GM23338 (cell line): Measurements from ENCODE around the gene TANGO6. TPM values are rescaled to one million over a fixed set of nuclear protein-coding genes. Genes with fewer than 3 reads are reported as not detected.

Source experiments
- ATAC-seq: fragments of 200-7000 bp; cut with Tn5 transposase; 3 replicates; pipeline ENCODE4 v1.9.1; 2020
- DNase-seq: peaks from one replicate; pipeline ENCODE4 v3.0.0-alpha.2; 2015; ENCODE audit warnings: low spot score
- H2AFZ ChIP-seq: fragments of 200-600 bp; sonication (generic); 2 replicates; pipeline ENCODE4 v1.8.0; 2016; ENCODE audit warnings: antibody characterized with exemption, mild to moderate bottlenecking, moderate library complexity
- H3F3A ChIP-seq: fragments of 200-600 bp; sonication (generic); replicated peaks from 2 replicates; pipeline ENCODE4 v1.8.0; 2017; ENCODE audit warnings: antibody characterized with exemption, mixed run types, low read depth
- H3K27ac ChIP-seq: fragments of 200-600 bp; sonication (generic); 2 replicates; pipeline ENCODE4 v1.6.1; 2016; ENCODE audit warnings: low read depth
- H3K27me3 ChIP-seq: fragments of 200-600 bp; sonication (generic); 2 replicates; pipeline ENCODE4 v1.8.0; 2016; ENCODE audit warnings: mild to moderate bottlenecking, mixed run types, moderate library complexity; ENCODE audit not compliant: insufficient read depth
- H3K36me3 ChIP-seq: fragments of 200-600 bp; sonication (generic); 2 replicates; pipeline ENCODE4 v1.8.0; 2016; ENCODE audit warnings: mild to moderate bottlenecking; ENCODE audit not compliant: insufficient read depth
- H3K4me1 ChIP-seq: fragments of 200-600 bp; sonication (generic); 2 replicates; pipeline ENCODE4 v1.8.0; 2016; ENCODE audit warnings: mild to moderate bottlenecking, moderate library complexity; ENCODE audit not compliant: insufficient read depth
- H3K4me2 ChIP-seq: fragments of 200-600 bp; sonication (generic); 2 replicates; pipeline ENCODE4 v1.7.1; 2017; ENCODE audit warnings: mixed run types
- H3K4me3 ChIP-seq: fragments of 200-600 bp; sonication (generic); 2 replicates; pipeline ENCODE4 v1.6.1; 2016; ENCODE audit warnings: mixed run types
- H3K79me2 ChIP-seq: fragments of 200-600 bp; sonication (generic); replicated peaks from 2 replicates; pipeline ENCODE4 v1.8.0; 2017; ENCODE audit warnings: mild to moderate bottlenecking; ENCODE audit not compliant: insufficient read depth
- H3K9me2 ChIP-seq: fragments of 200-600 bp; sonication (generic); 2 replicates; pipeline ENCODE4 v1.8.0; 2017; ENCODE audit not compliant: insufficient read depth
- H4K20me1 ChIP-seq: fragments of 200-600 bp; sonication (generic); replicated peaks from 2 replicates; pipeline ENCODE4 v1.8.0; 2017; ENCODE audit warnings: mild to moderate bottlenecking; ENCODE audit not compliant: insufficient read depth
- H3K27ac Mint-ChIP-seq: 2 replicates; pipeline ENCODE4 v1.8.0; 2020; ENCODE audit warnings: inconsistent platforms, mild to moderate bottlenecking, moderate library complexity, mixed read lengths
- H3K27me3 Mint-ChIP-seq: 3 replicates; pipeline ENCODE4 v1.8.0; 2022; ENCODE audit warnings: low read depth, mild to moderate bottlenecking, moderate library complexity, mixed read lengths, inconsistent platforms; ENCODE audit not compliant: insufficient read depth, poor library complexity
- H3K36me3 Mint-ChIP-seq: 3 replicates; pipeline ENCODE4 v1.8.0; 2021; ENCODE audit warnings: low read depth, mild to moderate bottlenecking, inconsistent platforms, moderate library complexity, mixed read lengths
- H3K4me1 Mint-ChIP-seq: 3 replicates; pipeline ENCODE4 v1.8.0; 2020; ENCODE audit warnings: mild to moderate bottlenecking, inconsistent platforms, mixed read lengths
- H3K4me3 Mint-ChIP-seq: 3 replicates; pipeline ENCODE4 v1.8.0; 2021; ENCODE audit warnings: moderate library complexity, mild to moderate bottlenecking, inconsistent platforms, mixed read lengths
- H3K9me3 Mint-ChIP-seq: 3 replicates; pipeline ENCODE4 v1.8.0; 2020; ENCODE audit warnings: moderate library complexity, mild to moderate bottlenecking, inconsistent platforms, mixed read lengths
- CTCF ChIP-seq, 2 experiments: fragments of 200-600 bp in 1 of 2; sonication (generic) in 1 of 2; conservative IDR thresholded peaks; 2 replicates each; pipeline versions ENCODE4 v1.5.1 to v1.6.1; 2016 to 2017; ENCODE audit warnings: antibody characterized with exemption in 2 of 2, low read depth in 2 of 2, mild to moderate bottlenecking in 2 of 2, moderate library complexity in 1 of 2
- NANOG ChIP-seq: IDR thresholded peaks from 2 replicates; pipeline ENCODE4 v1.6.1; 2016; ENCODE audit warnings: antibody characterized with exemption, borderline replicate concordance
- POLR2AphosphoS5 ChIP-seq: IDR thresholded peaks from 2 replicates; pipeline ENCODE4 v1.6.1; 2016; ENCODE audit warnings: antibody characterized with exemption, low read depth
- STAT1 ChIP-seq: IDR thresholded peaks from one replicate; pipeline ENCODE4 v1.6.1; 2016; ENCODE audit warnings: antibody characterized with exemption; ENCODE audit not compliant: unreplicated experiment
- ZNF114 ChIP-seq: fragments of 250-450 bp; sonication (Bioruptor Pico); IDR thresholded peaks from 2 replicates; pipeline ENCODE4 v1.5.0; 2020; ENCODE audit warnings: mild to moderate bottlenecking, moderate library complexity
- polyA plus RNA-seq: library from polyadenylated mRNA; unstranded; fragments of >200 nt; fragmentation: Nextera tagmentation; extraction: Ambion mirVana; gene quantifications from 2 replicates; pipeline ENCODE4 v1.2.1, GENCODE V29; 2016
- total RNA-seq: library from RNA; depleted of rRNA; stranded (reverse); fragments of >200 nt; shearing (Covaris generic); gene quantifications from 2 replicates; pipeline ENCODE4 v1.2.3, GENCODE V29; 2014
- TF ChIP-seq, protein P1 (sequence below): IDR thresholded peaks from 2 replicates; pipeline ENCODE4 v1.6.1; 2016; ENCODE audit warnings: antibody characterized with exemption
- TF ChIP-seq, protein P2 (sequence below): IDR thresholded peaks from one replicate; pipeline ENCODE4 v1.6.1; 2018; ENCODE audit warnings: antibody characterized with exemption; ENCODE audit not compliant: unreplicated experiment
- TF ChIP-seq, protein P3 (sequence below): fragments of 250-450 bp; sonication (Bioruptor Pico); IDR thresholded peaks from 2 replicates; pipeline ENCODE4 v1.5.0; 2020; ENCODE audit warnings: mild to moderate bottlenecking, moderate library complexity

The TANGO6 gene
- total and polyA plus RNA-seq, 2 experiments from 2014 or later: 7.2 to 23.2 TPM

DNA sequence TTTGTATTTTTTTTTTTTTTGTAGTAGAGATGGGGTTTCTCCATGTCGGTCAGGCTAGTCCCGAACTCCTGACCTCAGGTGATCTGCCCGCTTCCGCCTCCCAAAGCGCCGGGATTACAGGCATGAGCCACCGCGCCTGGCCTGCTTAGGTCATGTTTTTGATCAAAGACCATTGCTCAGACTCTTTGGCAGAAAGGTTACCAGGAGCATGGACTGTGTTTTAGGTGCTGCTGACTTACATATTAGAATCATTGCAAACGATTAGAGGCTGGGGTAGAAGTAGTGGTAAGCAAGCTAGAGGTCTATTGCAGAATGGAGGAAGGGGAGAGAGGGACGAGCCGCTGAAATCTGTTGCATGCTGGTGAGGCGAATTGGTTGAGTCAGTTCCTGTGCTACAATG is 79.8 kb downstream of the TANGO6 start:
- no peaks in the 10 kb centered on the region; the same call in 1 of the 2 replicates for H4K20me1 ChIP-seq
- no peaks in the 10 kb centered on the region for H3K27me3 Mint-ChIP-seq
- no peak overlapping the region for H3K4me3 Mint-ChIP-seq
- H3K9me2 ChIP-seq: no peaks in the 10 kb centered on the region
- no peak overlapping the region for H2AFZ ChIP-seq
- TF ChIP-seq NANOG (no peak), POLR2AphosphoS5 (no peak), STAT1 (no peak)
- TF ChIP-seq, protein P1, sequence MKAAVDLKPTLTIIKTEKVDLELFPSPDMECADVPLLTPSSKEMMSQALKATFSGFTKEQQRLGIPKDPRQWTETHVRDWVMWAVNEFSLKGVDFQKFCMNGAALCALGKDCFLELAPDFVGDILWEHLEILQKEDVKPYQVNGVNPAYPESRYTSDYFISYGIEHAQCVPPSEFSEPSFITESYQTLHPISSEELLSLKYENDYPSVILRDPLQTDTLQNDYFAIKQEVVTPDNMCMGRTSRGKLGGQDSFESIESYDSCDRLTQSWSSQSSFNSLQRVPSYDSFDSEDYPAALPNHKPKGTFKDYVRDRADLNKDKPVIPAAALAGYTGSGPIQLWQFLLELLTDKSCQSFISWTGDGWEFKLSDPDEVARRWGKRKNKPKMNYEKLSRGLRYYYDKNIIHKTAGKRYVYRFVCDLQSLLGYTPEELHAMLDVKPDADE: no peak
- no peak overlapping the region for H3K27ac ChIP-seq
- H3K4me1 Mint-ChIP-seq: no peaks in the 10 kb centered on the region
- H3K4me1 ChIP-seq: no peaks in the 10 kb centered on the region
- H3K36me3 Mint-ChIP-seq: peaks cover 9% of the 10 kb centered on the region
- no peaks in the 10 kb centered on the region for H3K79me2 ChIP-seq
- no peak for ATAC-seq
- H3K9me3 Mint-ChIP-seq: no peaks in the 10 kb centered on the region
- no peaks in the 10 kb centered on the region for H3K27me3 ChIP-seq
- H3K27ac Mint-ChIP-seq: no peak overlapping the region
- no peak overlapping the region for H3K4me3 ChIP-seq
- H3K4me2 ChIP-seq: no peak overlapping the region
- H3K36me3 ChIP-seq: peaks cover 4% of the 10 kb centered on the region; the same call in 1 of the 2 replicates
- no peak for DNase-seq
- no peaks in the 10 kb centered on the region; the same call in 1 of the 2 replicates for H3F3A ChIP-seq

DNA sequence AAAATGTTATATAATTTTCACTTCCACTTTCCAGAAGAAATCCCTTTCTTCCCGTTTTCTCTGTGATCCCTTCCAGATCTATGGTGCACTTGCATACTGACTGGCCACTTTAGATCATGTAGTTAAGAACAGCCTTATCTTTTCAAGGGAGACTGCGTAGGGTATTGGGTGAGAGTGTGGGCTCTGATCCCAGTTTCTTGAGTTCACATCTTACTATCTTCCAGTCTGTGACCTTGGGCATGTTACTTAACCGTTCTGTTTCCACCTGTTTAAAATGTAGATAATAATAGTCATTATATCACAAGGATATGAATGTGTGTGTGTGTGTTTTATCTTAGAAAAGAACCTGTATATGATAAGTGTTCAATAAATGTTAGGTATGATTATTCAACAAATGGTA is 83.7 kb downstream of the TANGO6 start:
- H3K9me2 ChIP-seq: no peaks in the 10 kb centered on the region
- DNase-seq (no peak), ATAC-seq (no peak)
- no peak overlapping the region for H3K27ac ChIP-seq
- H3K79me2 ChIP-seq: no peaks in the 10 kb centered on the region
- H3K4me1 ChIP-seq: no peaks in the 10 kb centered on the region
- Mint-ChIP-seq H3K27ac (no peak overlapping the region), H3K9me3 (no peaks in the 10 kb centered on the region), H3K4me1 (no peaks in the 10 kb centered on the region), H3K27me3 (peaks cover 2% of the 10 kb centered on the region), H3K36me3 (peaks cover 27% of the 10 kb centered on the region), H3K4me3 (no peak overlapping the region)
- no peaks in the 10 kb centered on the region; the same call in 1 of the 2 replicates for H4K20me1 ChIP-seq
- no peak overlapping the region for H3K4me2 ChIP-seq
- H3F3A ChIP-seq: no peaks in the 10 kb centered on the region; the same call in 1 of the 2 replicates
- H2AFZ ChIP-seq: no peak overlapping the region
- TF ChIP-seq ZNF114 (CRISPR knock-in tag) (no peak), CTCF (conservative IDR thresholded peaks at IDR 0.05; ENCODE audit: low read depth in 2 of 2) (no peak), STAT1 (no peak)
- TF ChIP-seq, protein P2, sequence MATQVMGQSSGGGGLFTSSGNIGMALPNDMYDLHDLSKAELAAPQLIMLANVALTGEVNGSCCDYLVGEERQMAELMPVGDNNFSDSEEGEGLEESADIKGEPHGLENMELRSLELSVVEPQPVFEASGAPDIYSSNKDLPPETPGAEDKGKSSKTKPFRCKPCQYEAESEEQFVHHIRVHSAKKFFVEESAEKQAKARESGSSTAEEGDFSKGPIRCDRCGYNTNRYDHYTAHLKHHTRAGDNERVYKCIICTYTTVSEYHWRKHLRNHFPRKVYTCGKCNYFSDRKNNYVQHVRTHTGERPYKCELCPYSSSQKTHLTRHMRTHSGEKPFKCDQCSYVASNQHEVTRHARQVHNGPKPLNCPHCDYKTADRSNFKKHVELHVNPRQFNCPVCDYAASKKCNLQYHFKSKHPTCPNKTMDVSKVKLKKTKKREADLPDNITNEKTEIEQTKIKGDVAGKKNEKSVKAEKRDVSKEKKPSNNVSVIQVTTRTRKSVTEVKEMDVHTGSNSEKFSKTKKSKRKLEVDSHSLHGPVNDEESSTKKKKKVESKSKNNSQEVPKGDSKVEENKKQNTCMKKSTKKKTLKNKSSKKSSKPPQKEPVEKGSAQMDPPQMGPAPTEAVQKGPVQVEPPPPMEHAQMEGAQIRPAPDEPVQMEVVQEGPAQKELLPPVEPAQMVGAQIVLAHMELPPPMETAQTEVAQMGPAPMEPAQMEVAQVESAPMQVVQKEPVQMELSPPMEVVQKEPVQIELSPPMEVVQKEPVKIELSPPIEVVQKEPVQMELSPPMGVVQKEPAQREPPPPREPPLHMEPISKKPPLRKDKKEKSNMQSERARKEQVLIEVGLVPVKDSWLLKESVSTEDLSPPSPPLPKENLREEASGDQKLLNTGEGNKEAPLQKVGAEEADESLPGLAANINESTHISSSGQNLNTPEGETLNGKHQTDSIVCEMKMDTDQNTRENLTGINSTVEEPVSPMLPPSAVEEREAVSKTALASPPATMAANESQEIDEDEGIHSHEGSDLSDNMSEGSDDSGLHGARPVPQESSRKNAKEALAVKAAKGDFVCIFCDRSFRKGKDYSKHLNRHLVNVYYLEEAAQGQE: no peak
- TF ChIP-seq, protein P3, sequence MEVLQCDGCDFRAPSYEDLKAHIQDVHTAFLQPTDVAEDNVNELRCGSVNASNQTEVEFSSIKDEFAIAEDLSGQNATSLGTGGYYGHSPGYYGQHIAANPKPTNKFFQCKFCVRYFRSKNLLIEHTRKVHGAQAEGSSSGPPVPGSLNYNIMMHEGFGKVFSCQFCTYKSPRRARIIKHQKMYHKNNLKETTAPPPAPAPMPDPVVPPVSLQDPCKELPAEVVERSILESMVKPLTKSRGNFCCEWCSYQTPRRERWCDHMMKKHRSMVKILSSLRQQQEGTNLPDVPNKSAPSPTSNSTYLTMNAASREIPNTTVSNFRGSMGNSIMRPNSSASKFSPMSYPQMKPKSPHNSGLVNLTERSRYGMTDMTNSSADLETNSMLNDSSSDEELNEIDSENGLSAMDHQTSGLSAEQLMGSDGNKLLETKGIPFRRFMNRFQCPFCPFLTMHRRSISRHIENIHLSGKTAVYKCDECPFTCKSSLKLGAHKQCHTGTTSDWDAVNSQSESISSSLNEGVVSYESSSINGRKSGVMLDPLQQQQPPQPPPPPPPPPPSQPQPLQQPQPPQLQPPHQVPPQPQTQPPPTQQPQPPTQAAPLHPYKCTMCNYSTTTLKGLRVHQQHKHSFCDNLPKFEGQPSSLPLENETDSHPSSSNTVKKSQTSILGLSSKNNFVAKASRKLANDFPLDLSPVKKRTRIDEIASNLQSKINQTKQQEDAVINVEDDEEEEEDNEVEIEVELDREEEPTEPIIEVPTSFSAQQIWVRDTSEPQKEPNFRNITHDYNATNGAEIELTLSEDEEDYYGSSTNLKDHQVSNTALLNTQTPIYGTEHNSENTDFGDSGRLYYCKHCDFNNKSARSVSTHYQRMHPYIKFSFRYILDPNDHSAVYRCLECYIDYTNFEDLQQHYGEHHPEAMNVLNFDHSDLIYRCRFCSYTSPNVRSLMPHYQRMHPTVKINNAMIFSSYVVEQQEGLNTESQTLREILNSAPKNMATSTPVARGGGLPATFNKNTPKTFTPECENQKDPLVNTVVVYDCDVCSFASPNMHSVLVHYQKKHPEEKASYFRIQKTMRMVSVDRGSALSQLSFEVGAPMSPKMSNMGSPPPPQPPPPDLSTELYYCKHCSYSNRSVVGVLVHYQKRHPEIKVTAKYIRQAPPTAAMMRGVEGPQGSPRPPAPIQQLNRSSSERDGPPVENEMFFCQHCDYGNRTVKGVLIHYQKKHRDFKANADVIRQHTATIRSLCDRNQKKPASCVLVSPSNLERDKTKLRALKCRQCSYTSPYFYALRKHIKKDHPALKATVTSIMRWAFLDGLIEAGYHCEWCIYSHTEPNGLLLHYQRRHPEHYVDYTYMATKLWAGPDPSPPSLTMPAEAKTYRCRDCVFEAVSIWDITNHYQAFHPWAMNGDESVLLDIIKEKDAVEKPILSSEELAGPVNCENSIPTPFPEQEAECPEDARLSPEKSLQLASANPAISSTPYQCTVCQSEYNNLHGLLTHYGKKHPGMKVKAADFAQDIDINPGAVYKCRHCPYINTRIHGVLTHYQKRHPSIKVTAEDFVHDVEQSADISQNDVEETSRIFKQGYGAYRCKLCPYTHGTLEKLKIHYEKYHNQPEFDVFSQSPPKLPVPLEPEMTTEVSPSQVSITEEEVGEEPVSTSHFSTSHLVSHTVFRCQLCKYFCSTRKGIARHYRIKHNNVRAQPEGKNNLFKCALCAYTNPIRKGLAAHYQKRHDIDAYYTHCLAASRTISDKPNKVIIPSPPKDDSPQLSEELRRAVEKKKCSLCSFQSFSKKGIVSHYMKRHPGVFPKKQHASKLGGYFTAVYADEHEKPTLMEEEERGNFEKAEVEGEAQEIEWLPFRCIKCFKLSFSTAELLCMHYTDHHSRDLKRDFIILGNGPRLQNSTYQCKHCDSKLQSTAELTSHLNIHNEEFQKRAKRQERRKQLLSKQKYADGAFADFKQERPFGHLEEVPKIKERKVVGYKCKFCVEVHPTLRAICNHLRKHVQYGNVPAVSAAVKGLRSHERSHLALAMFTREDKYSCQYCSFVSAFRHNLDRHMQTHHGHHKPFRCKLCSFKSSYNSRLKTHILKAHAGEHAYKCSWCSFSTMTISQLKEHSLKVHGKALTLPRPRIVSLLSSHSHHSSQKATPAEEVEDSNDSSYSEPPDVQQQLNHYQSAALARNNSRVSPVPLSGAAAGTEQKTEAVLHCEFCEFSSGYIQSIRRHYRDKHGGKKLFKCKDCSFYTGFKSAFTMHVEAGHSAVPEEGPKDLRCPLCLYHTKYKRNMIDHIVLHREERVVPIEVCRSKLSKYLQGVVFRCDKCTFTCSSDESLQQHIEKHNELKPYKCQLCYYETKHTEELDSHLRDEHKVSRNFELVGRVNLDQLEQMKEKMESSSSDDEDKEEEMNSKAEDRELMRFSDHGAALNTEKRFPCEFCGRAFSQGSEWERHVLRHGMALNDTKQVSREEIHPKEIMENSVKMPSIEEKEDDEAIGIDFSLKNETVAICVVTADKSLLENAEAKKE (CRISPR knock-in tag): no peak
- H3K36me3 ChIP-seq: no peaks in the 10 kb centered on the region
- no peak overlapping the region for H3K4me3 ChIP-seq
- no peaks in the 10 kb centered on the region for H3K27me3 ChIP-seq
